T-cell (primary cell): ENCODE measurements around the gene COASY. TPM values are rescaled to one million over a fixed set of nuclear protein-coding genes. Genes with fewer than 3 reads are reported as not detected.
A peak's percentile ranks its signal among the peaks of the same experiment; 100 is the strongest.

Experiments used
- ATAC-seq, 4 experiments: fragments of 200-7000 bp in 3 of 4; fragments of 150-1000 bp in 1 of 4; cut with Tn5 transposase; replicated peaks in 1 of 4; 1 replicate in 3 of 4; 2 replicates in 1 of 4; pipeline ENCODE4 v1.10.0; 2021; ENCODE audit warnings: moderate library complexity in 3 of 4, mild to moderate bottlenecking in 2 of 4, moderate number of reproducible peaks in 1 of 4
- CTCF ChIA-PET, 2 donors: fragments of 300-600 bp; sonication (Branson Sonifier 250); formaldehyde crosslinking; loops; one replicate each; lab custom pipeline; 2022; ENCODE audit warnings: antibody characterized with exemption in 2 of 2; lab: Charles Lee
- POLR2A ChIA-PET, 2 donors: fragments of 300-600 bp; sonication (Branson Sonifier 250); formaldehyde crosslinking; loops; one replicate each; lab custom pipeline; 2022; ENCODE audit warnings: antibody characterized with exemption in 2 of 2; lab: Charles Lee
- DNase-seq, 35 experiments: peaks; one replicate each; pipeline versions ENCODE4 v3.0.0 to v3.0.0-alpha.2; 2013 to 2023
- H3K27ac ChIP-seq: one replicate; pipeline ENCODE4 v1.5.1; 2013; ENCODE audit warnings: low read length
- H3K27me3 ChIP-seq, 2 experiments: replicated peaks in 1 of 2; 1 replicate in 1 of 2; 2 replicates in 1 of 2; pipeline versions ENCODE4 v1.6.1 to v1.7.0; 2013; ENCODE audit warnings: low read length in 1 of 2, mixed read lengths in 1 of 2; ENCODE audit not compliant: control insufficient read depth in 2 of 2, insufficient read depth in 2 of 2; ENCODE audit errors: extremely low read depth in 1 of 2
- H3K36me3 ChIP-seq, 2 donors: 1 replicate in 1 of 2; 2 replicates in 1 of 2; pipeline versions ENCODE4 v1.6.1 to v1.7.0; 2013; ENCODE audit warnings: low read length in 1 of 2; ENCODE audit not compliant: control insufficient read depth in 2 of 2, insufficient read depth in 1 of 2; ENCODE audit errors: extremely low read depth in 1 of 2
- H3K4me1 ChIP-seq, 2 experiments: 1 replicate in 1 of 2; 2 replicates in 1 of 2; pipeline versions ENCODE4 v1.6.1 to v1.7.0; 2013; ENCODE audit warnings: low read length in 2 of 2, mixed read lengths in 1 of 2; ENCODE audit not compliant: insufficient read depth in 2 of 2, control insufficient read depth in 1 of 2; ENCODE audit errors: extremely low read depth in 1 of 2
- H3K4me3 ChIP-seq, 2 donors: 1 replicate in 1 of 2; 2 replicates in 1 of 2; pipeline versions ENCODE4 v1.5.1 to v1.7.0; 2013; ENCODE audit warnings: mild to moderate bottlenecking in 2 of 2, low read length in 1 of 2, moderate library complexity in 1 of 2; ENCODE audit not compliant: control insufficient read depth in 1 of 2; ENCODE audit errors: extremely low read depth in 1 of 2
- H3K9me3 ChIP-seq: 2 replicates; pipeline ENCODE4 v1.7.0; 2013
- H3K27ac Mint-ChIP-seq, 2 donors: one replicate each; pipeline ENCODE4 v1.8.0; 2020 to 2021; ENCODE audit warnings: mild to moderate bottlenecking in 2 of 2, mixed read lengths in 2 of 2
- H3K27me3 Mint-ChIP-seq, 2 donors: one replicate each; pipeline ENCODE4 v1.8.0; 2021 to 2022; ENCODE audit warnings: mixed read lengths in 2 of 2
- H3K36me3 Mint-ChIP-seq: one replicate; pipeline ENCODE4 v1.8.0; 2021; ENCODE audit warnings: mixed read lengths
- H3K4me1 Mint-ChIP-seq, 3 donors: one replicate each; pipeline ENCODE4 v1.8.0; 2020 to 2022; ENCODE audit warnings: mixed read lengths in 3 of 3, mild to moderate bottlenecking in 1 of 3
- H3K4me3 Mint-ChIP-seq, 3 donors: one replicate each; pipeline ENCODE4 v1.8.0; 2020 to 2022; ENCODE audit warnings: mild to moderate bottlenecking in 3 of 3, mixed read lengths in 3 of 3, moderate library complexity in 3 of 3
- H3K9me3 Mint-ChIP-seq, 3 donors: one replicate each; pipeline ENCODE4 v1.8.0; 2020 to 2022; ENCODE audit warnings: mixed read lengths in 3 of 3
- WGBS: methylation state at CpG from one replicate; pipeline ENCODE4 v1.1.5; 2013; ENCODE audit warnings: missing lambda C conversion rate; ENCODE audit not compliant: insufficient coverage; 5-methylcytosine and 5-hydroxymethylcytosine counted together
- total RNA-seq, 35 experiments: library from RNA in 6 of 35; stranded (reverse) in 6 of 35; fragments of 120-200 nt in 1 of 35; gene quantifications; one replicate each; pipeline versions ENCODE4 v1.2.1 to v1.2.4 and lab custom pipeline; 2013 to 2026

Gene COASY
- total RNA-seq, 5 donors from 2014 or later (not counting 1 experiment from before 2014, with no cell fraction given), result 43.2 to 79.0 (median 74.9) TPM

DNA sequence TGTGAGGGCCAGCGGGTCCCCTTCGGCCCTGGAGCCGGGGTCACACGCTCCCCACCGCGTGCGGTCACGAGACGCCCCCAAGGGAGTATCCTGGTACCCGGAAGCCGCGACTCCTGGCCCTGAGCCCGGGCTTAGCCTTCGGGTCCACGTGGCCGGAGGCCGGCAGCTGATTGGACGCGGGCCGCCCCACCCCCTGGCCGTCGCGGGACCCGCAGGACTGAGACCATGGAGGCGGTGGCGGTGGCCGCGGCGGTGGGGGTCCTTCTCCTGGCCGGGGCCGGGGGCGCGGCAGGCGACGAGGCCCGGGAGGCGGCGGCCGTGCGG lies 25.9 kb upstream of the COASY start, which contains the start of gene NAGLU:
TSS of gene NAGLU (plus strand) at position 194 of the 324 bp plus-strand sequence. CDS start at position 226, 32 bp downstream.
- Histone ChIP-seq H3K27me3 (no peaks in the 10 kb centered on the region), H3K4me1 (peaks cover 11 to 48% of the 10 kb centered on the region in 2 experiments), H3K4me3 (peak within 1 kb of the TSS; percentile 59 to 67), H3K36me3 (peaks cover 0 to 4% of the 10 kb centered on the region in 2 donors), H3K27ac (peak within 1 kb of the TSS; percentile 70), H3K9me3 (no peaks in the 10 kb centered on the region)
- DNase-seq, result peak; percentile 24 to 83 (median 66)
- no peaks in the 10 kb centered on the region for H3K27me3 Mint-ChIP-seq
- H3K9me3 Mint-ChIP-seq, result no peaks in the 10 kb centered on the region
- 0% methylated on average over 39 of the region's 40 CpGs for WGBS
- H3K4me1 Mint-ChIP-seq, result peaks cover 35 to 45% (median 45%) of the 10 kb centered on the region in 3 donors
- POLR2A ChIA-PET, result interaction anchor here in 1 of 2 donors (1.0 kb wide), 1 partner anchor 147 kb away, joined by 4 read pairs; the partner anchor contains the start of gene STAT3
- peaks cover 6% of the 10 kb centered on the region for H3K36me3 Mint-ChIP-seq
- ATAC-seq, result peak; percentile 84 to 85 (median 84)
- peak within 1 kb of the TSS; percentile 75 to 79 for H3K27ac Mint-ChIP-seq
- H3K4me3 Mint-ChIP-seq, result peak within 1 kb of the TSS; percentile 79 to 83 (median 81)
- CTCF ChIA-PET, result interaction anchor here in 1 of 2 donors (0.6 kb wide), 2 partner anchors 121 to 262 kb away, joined by 3 read pairs; no protein-coding TSS in a partner anchor

DNA sequence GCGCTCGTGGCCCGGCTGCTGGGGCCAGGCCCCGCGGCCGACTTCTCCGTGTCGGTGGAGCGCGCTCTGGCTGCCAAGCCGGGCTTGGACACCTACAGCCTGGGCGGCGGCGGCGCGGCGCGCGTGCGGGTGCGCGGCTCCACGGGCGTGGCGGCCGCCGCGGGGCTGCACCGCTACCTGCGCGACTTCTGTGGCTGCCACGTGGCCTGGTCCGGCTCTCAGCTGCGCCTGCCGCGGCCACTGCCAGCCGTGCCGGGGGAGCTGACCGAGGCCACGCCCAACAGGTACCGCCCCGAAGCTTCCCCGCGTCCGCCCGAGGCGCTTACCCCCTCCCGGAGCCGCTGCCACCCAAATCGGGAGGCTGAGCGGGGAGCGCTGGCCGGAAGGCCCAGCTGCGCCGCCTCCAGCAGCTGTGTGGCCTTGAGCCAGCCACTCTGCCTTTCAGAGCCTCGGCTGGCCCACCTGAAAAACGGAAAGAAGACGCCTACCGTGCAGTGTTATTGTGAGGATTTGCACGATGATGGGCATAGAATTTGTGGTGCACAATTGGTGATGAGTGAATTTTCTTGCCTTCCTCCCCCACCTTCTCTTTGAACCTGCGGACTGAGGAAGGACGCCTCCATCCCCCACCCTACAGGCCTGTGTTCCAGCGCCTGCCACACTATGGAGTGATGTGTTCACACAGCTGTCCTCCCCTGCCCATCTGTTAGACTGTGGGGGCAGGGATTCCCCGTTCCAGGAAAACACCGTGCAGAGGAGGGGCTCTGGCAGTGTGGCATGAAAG lies 25.4 kb upstream of the COASY start:
- CTCF ChIA-PET, result interaction anchor here in 1 of 2 donors (0.6 kb wide), 1 partner anchor 262 kb away, joined by 3 read pairs; no protein-coding TSS in a partner anchor
- Histone ChIP-seq H3K4me1 (peaks cover 13 to 48% of the 10 kb centered on the region in 2 experiments), H3K27me3 (no peaks in the 10 kb centered on the region), H3K4me3 (peak overlapping the region; percentile 59 to 67), H3K9me3 (no peaks in the 10 kb centered on the region), H3K27ac (no peak overlapping the region), H3K36me3 (peaks cover 0 to 4% of the 10 kb centered on the region in 2 donors)
- DNase-seq, result peak in 29 of 35 experiments; percentile 19 to 73 (median 47)
- H3K9me3 Mint-ChIP-seq, result no peaks in the 10 kb centered on the region
- under 1% methylated on average over 58 of the region's 65 CpGs for WGBS
- H3K27me3 Mint-ChIP-seq, result no peaks in the 10 kb centered on the region
- peak; percentile 65 to 74 (median 70) for ATAC-seq
- peak overlapping the region; percentile 79 to 83 (median 81) for H3K4me3 Mint-ChIP-seq
- H3K36me3 Mint-ChIP-seq, result peaks cover 6% of the 10 kb centered on the region
- peak overlapping the region; percentile 63 to 79 for H3K27ac Mint-ChIP-seq
- peaks cover 35 to 45% (median 45%) of the 10 kb centered on the region in 3 donors for H3K4me1 Mint-ChIP-seq
- POLR2A ChIA-PET, result interaction anchor here in 1 of 2 donors (0.5 to 1.0 kb wide), 2 partner anchors 148 to 217 kb away, joined by 4 to 5 read pairs; partner anchors contain the start of gene STAT3

DNA sequence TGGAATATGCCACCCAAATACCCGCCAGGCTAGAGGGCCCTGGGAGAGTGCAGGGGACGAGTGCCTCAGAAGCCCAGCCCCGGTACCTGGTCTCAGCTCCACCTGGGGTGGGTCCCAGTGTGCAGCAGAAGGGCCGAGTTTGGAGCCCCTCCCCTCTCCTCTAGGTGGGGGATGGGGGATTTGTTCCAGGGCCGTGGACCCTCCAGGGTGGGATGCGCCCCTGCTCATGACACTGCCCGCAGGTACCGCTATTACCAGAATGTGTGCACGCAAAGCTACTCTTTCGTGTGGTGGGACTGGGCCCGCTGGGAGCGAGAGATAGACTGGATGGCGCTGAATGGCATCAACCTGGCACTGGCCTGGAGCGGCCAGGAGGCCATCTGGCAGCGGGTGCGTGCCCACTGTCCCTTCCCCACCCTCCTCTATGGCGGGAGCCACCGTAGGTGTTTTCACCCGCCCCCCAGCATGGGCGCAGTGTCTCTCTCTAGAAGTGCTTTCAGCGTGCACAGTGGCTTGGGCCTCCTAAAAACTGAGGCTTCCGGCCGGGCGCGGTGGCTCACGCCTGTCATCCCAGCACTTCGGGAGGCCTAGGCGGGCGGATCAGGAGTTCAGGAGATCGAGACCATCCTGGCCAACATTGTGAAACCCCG lies 24.7 kb upstream of the COASY start:
- Mint-ChIP-seq H3K4me1 (peaks cover 35 to 44% (median 43%) of the 10 kb centered on the region in 3 donors), H3K4me3 (peak overlapping the region; percentile 79 to 83 (median 81)), H3K27ac (peak overlapping the region in 1 of 2 donors; percentile 79), H3K36me3 (peaks cover 6% of the 10 kb centered on the region), H3K27me3 (no peaks in the 10 kb centered on the region), H3K9me3 (no peaks in the 10 kb centered on the region)
- H3K27ac ChIP-seq, result no peak overlapping the region
- H3K36me3 ChIP-seq, result peaks cover 0 to 4% of the 10 kb centered on the region in 2 donors
- ATAC-seq, result no peak
- peaks cover 10 to 47% of the 10 kb centered on the region in 2 experiments for H3K4me1 ChIP-seq
- 96% methylated on average over 21 of the region's 31 CpGs for WGBS
- ChIA-PET POLR2A (interaction anchor here in 1 of 2 donors (0.5 kb wide), 1 partner anchor 218 kb away, joined by 5 read pairs; no protein-coding TSS in a partner anchor), CTCF (no interaction called here)
- no peaks in the 10 kb centered on the region for H3K9me3 ChIP-seq
- peak overlapping the region; percentile 59 to 67 for H3K4me3 ChIP-seq
- no peaks in the 10 kb centered on the region for H3K27me3 ChIP-seq
- DNase-seq, result peak in 1 of 35 experiments; percentile 16

DNA sequence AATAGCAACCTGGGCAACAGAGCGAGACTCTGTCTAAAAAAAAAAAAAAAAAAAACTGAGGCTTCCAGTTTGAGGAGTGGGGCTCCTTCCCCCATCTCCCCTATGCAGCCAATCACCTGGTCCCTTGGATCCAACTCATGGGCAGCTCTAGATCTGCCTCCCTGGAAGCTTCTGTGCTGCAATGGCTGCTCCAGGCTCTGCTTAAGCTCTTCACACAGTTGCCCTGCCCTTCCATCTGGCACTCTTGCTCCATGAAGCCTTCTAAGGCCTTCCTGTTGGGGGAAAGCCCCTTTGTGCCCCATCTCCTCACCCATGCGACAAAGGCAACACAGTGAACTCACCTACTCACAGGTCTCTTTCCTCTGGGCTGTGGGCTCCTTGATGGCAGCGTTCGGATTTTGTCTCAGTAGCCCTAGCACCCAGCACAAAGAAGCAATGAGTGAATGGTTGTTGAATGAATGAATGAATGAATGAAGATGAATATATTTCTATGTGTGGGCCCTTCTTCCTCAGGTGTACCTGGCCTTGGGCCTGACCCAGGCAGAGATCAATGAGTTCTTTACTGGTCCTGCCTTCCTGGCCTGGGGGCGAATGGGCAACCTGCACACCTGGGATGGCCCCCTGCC lies 24.0 kb upstream of the COASY start:
- Mint-ChIP-seq H3K9me3 (no peaks in the 10 kb centered on the region), H3K36me3 (peaks cover 6% of the 10 kb centered on the region), H3K4me1 (peaks cover 35 to 44% (median 44%) of the 10 kb centered on the region in 3 donors), H3K27me3 (no peaks in the 10 kb centered on the region), H3K27ac (peak overlapping the region in 1 of 2 donors; percentile 40), H3K4me3 (peak overlapping the region; percentile 59 to 79 (median 72))
- Histone ChIP-seq H3K4me1 (peaks cover 10 to 42% of the 10 kb centered on the region in 2 experiments), H3K4me3 (no peak overlapping the region), H3K27ac (no peak overlapping the region), H3K36me3 (peaks cover 0 to 4% of the 10 kb centered on the region in 2 donors), H3K27me3 (no peaks in the 10 kb centered on the region), H3K9me3 (no peaks in the 10 kb centered on the region)
- CTCF ChIA-PET, result no interaction called here
- POLR2A ChIA-PET, result no interaction called here
- ATAC-seq (no peak), DNase-seq (no peak)
- WGBS, result no CpG with 5 or more reads among the region's 5 CpGs

DNA sequence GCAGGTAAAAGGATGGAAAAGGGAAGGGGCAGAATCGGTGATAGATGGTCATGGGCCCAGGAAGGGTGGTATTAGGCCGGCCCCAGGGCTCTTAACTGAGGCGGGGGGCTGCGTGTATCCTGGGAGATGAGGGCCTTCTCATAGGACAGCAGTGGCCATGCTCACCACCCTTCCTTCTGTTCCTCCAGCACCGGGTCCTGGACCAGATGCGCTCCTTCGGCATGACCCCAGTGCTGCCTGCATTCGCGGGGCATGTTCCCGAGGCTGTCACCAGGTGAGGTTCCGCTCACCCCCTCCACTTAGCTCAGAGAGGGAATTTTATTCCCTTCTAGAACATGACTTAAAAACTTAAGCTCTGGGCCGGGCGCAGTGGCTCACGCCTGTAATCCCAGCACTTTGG lies 23.5 kb upstream of the COASY start:
- Mint-ChIP-seq H3K4me3 (peak overlapping the region in 2 of 3 donors; percentile 59 to 79), H3K36me3 (peaks cover 6% of the 10 kb centered on the region), H3K4me1 (peaks cover 35 to 43% (median 42%) of the 10 kb centered on the region in 3 donors), H3K9me3 (no peaks in the 10 kb centered on the region), H3K27ac (no peak overlapping the region), H3K27me3 (no peaks in the 10 kb centered on the region)
- DNase-seq (no peak), ATAC-seq (no peak)
- Histone ChIP-seq H3K36me3 (peaks cover 0 to 4% of the 10 kb centered on the region in 2 donors), H3K9me3 (no peaks in the 10 kb centered on the region), H3K27me3 (no peaks in the 10 kb centered on the region), H3K27ac (no peak overlapping the region), H3K4me3 (no peak overlapping the region), H3K4me1 (peaks cover 10 to 42% of the 10 kb centered on the region in 2 experiments)
- ChIA-PET CTCF (interaction anchor here in 1 of 2 donors (1.1 kb wide), 1 partner anchor 16 kb away, joined by 3 read pairs; no protein-coding TSS in a partner anchor), POLR2A (no interaction called here)
- 93% methylated on average over 7 of the region's 14 CpGs for WGBS
